Measurements from ENCODE around the gene SNUPN. TPM values are rescaled to one million over a fixed set of nuclear protein-coding genes. Genes with fewer than 3 reads are reported as not detected.

The SNUPN gene
- total and polyA plus RNA-seq, 4 donors, result 19.1 to 24.6 (median 21.1) TPM

DNA sequence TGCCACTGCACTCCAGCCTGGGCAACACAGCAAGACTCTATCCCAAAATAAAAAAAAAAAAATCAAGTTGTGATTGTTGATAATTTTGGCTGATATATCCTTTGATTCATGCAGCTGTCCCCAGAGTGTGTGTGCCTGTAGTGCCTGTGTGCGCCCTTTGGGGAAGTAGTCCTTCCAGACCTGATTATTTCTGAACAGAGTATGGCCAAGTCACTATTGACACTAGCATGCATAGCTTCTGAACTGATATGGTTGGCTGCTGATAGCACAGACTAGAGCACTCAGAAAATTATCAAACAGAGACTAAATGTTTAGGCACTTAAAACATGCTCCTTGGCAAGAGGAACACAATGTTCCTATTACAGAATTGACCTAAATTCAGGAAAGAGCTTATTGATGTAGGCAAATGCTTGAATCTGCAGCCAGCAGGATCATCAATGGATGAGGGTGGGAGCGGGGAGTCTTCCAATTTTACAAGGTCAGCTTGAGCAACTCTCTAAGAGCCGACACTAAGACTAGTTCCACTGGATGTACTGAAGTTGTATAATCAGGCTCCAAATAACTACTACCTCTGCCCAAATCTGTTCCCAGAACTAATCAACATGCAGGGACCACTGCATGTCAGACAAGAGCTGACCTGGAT, 28.7 kb downstream of the SNUPN start:
- H3K9ac ChIP-seq (ENCODE audit: insufficient read depth in 1 of 2, low read length in 2 of 2), result no peak overlapping the region
- ATAC-seq (ENCODE audit: insufficient read depth, low FRiP score) (no peak), DNase-seq (no peak)
- no peak overlapping the region for H3K4me3 ChIP-seq
- H3K4me1 ChIP-seq (ENCODE audit: control insufficient read depth in 5 of 5, insufficient read depth in 5 of 5, low read length in 5 of 5), result peaks cover 0 to 6% (median 0%) of the 10 kb centered on the region in 5 donors
- no peak for TF ChIP-seq CTCF (IDR thresholded peaks at IDR 0.05; ENCODE audit: control extremely low read depth, extremely low read depth)
- H3K36me3 ChIP-seq (ENCODE audit: control insufficient read depth in 4 of 4, insufficient read depth in 4 of 4, low read length in 4 of 4), result peaks cover 22 to 39% (median 29%) of the 10 kb centered on the region in 4 donors
- WGBS, 2 donors, result 91 to 97% methylated on average over 3 of the region's 3 CpGs
- H3K27ac ChIP-seq (ENCODE audit: low read depth in 1 of 2, low read length in 1 of 2), result no peak overlapping the region
- H3K27me3 ChIP-seq (ENCODE audit: control insufficient read depth in 3 of 3, insufficient read depth in 3 of 3, low read length in 2 of 3), result no peaks in the 10 kb centered on the region
- H3K9me3 ChIP-seq (ENCODE audit: control insufficient read depth in 4 of 4, insufficient read depth in 3 of 4, low read length in 3 of 4), result peaks cover 0 to 2% (median 0%) of the 10 kb centered on the region in 4 donors

DNA sequence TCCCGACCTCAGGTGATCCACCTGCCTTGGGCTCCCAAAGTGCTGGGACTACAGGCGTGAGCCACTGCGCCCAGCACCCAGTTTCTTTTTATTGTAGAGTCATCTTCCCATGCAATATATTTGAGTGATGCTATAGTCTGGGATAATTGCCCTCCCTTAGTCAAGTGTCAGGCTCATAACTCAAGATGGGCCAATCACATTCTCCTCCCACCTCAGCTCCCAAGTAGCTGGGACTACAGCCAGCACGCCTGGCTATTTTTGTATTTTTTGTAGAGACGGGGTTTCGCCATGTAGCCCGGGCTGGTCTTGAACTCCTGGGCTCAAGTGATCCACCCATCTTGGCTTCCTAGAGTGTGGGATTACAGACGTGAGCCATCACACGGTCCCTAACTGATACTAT, 31.2 kb downstream of the SNUPN start:
- H3K27ac ChIP-seq (ENCODE audit: low read depth in 1 of 2, low read length in 1 of 2), result no peak overlapping the region
- peaks cover 14 to 33% (median 28%) of the 10 kb centered on the region in 4 donors for H3K36me3 ChIP-seq (ENCODE audit: control insufficient read depth in 4 of 4, insufficient read depth in 4 of 4, low read length in 4 of 4)
- WGBS, 2 donors, result 90 to 94% methylated on average over 9 of the region's 9 CpGs
- no peak overlapping the region for H3K4me3 ChIP-seq
- DNase-seq (no peak), ATAC-seq (ENCODE audit: insufficient read depth, low FRiP score) (no peak)
- no peaks in the 10 kb centered on the region for H3K27me3 ChIP-seq (ENCODE audit: control insufficient read depth in 3 of 3, insufficient read depth in 3 of 3, low read length in 2 of 3)
- no peak overlapping the region for H3K9ac ChIP-seq (ENCODE audit: insufficient read depth in 1 of 2, low read length in 2 of 2)
- H3K4me1 ChIP-seq (ENCODE audit: control insufficient read depth in 5 of 5, insufficient read depth in 5 of 5, low read length in 5 of 5), result peaks cover 0 to 6% (median 0%) of the 10 kb centered on the region in 5 donors
- peaks cover 0 to 2% (median 0%) of the 10 kb centered on the region in 4 donors for H3K9me3 ChIP-seq (ENCODE audit: control insufficient read depth in 4 of 4, insufficient read depth in 3 of 4, low read length in 3 of 4)
- TF ChIP-seq CTCF (IDR thresholded peaks at IDR 0.05; ENCODE audit: control extremely low read depth, extremely low read depth), result no peak

DNA sequence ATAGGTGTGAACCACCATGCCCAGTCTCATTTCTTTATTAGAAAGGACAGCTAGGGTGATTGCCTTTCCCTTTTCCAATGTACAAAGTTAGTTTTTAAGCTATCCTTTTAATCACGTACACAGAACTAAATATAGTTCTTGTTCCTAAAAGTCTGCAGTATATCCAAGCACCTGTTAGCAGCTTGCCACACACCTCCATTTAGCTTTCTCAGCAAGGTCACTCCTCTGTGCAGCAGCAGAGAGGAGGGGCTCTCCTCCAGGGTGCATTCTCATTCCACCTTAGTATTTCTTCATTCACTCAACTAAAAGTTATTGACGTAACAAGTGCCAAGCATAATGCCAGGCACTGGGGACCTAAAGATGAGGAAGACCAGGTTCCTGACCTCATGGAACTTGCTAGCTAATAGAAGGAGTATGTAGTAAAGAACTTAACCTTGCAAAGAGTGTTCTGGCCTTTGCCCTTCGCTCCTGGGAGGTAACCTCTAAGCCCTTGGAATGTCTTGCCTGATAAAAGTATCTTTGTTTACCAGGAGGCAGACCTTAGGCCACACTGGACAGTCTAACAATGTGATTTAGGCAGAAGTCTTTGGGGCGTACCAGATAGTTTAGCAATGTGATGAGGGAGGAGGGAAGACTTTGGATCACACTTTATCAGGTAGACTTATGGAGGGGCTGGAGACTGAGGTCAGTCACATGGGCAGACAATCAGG, 33.7 kb downstream of the SNUPN start:
- WGBS, 2 donors, result 93 to 95% methylated on average over 4 of the region's 4 CpGs
- Histone ChIP-seq H3K4me3 (no peak overlapping the region), H3K27me3 (ENCODE audit: control insufficient read depth in 3 of 3, insufficient read depth in 3 of 3, low read length in 2 of 3) (no peaks in the 10 kb centered on the region), H3K36me3 (ENCODE audit: control insufficient read depth in 4 of 4, insufficient read depth in 4 of 4, low read length in 4 of 4) (peaks cover 3 to 12% (median 7%) of the 10 kb centered on the region in 4 donors), H3K27ac (ENCODE audit: low read depth in 1 of 2, low read length in 1 of 2) (no peak overlapping the region), H3K4me1 (ENCODE audit: control insufficient read depth in 5 of 5, insufficient read depth in 5 of 5, low read length in 5 of 5) (no peaks in the 10 kb centered on the region), H3K9me3 (ENCODE audit: control insufficient read depth in 4 of 4, insufficient read depth in 3 of 4, low read length in 3 of 4) (no peaks in the 10 kb centered on the region), H3K9ac (ENCODE audit: insufficient read depth in 1 of 2, low read length in 2 of 2) (no peak overlapping the region)
- no peak for DNase-seq
- no peak for ATAC-seq (ENCODE audit: insufficient read depth, low FRiP score)
- TF ChIP-seq CTCF (IDR thresholded peaks at IDR 0.05; ENCODE audit: control extremely low read depth, extremely low read depth), result no peak
